ENCODE results near the gene RBX1.

- TF ChIP-seq EZH2 (IDR thresholded peaks at IDR 0.05), result no peak
- peak; percentile 58 for TF ChIP-seq FOXP2 (optimal IDR thresholded peaks at IDR 0.05; ENCODE audit: control extremely low read depth, extremely low read length, insufficient read depth)
Observed at GRCh38 chr22:40950962-40951794, at the start of gene RBX1.

Measured in SK-N-MC (cell line).